ENCODE results near the gene CCDC157.

- no peak for TF ChIP-seq CTCF (IDR thresholded peaks at IDR 0.05)
- TF ChIP-seq POLR2A (IDR thresholded peaks at IDR 0.05) = no peak
Measured at GRCh38 chr22:30333707-30334087, 23.1 kb upstream of the CCDC157 start.

All from upper lobe of left lung (tissue), 4 donors.